IPS-15b (cell line): ENCODE results near the gene SEPTIN2.
"Not testable (repeated sequence)": the region's sequence is repeated elsewhere in the genome, so short reads cannot be mapped to it uniquely, and the experiment has no call there.

Experiments
- H3K27me3 ChIP-seq: one replicate; pipeline ENCODE4 v1.6.1; 2013; ENCODE audit warnings: low read length; ENCODE audit not compliant: control insufficient read depth, insufficient read depth
- H3K36me3 ChIP-seq: one replicate; pipeline ENCODE4 v1.6.1; 2013; ENCODE audit warnings: low read length; ENCODE audit not compliant: control insufficient read depth, insufficient read depth
- H3K4me1 ChIP-seq: one replicate; pipeline ENCODE4 v1.6.1; 2013; ENCODE audit warnings: mild to moderate bottlenecking, low read length; ENCODE audit not compliant: control insufficient read depth, insufficient read depth
- H3K4me3 ChIP-seq: one replicate; pipeline ENCODE4 v1.5.1; 2013; ENCODE audit warnings: low read depth, low read length
- H3K9ac ChIP-seq: one replicate; pipeline ENCODE4 v1.6.1; 2013; ENCODE audit warnings: low read depth, mild to moderate bottlenecking, low read length
- H3K9me3 ChIP-seq: one replicate; pipeline ENCODE4 v1.6.1; 2013; ENCODE audit warnings: mild to moderate bottlenecking, low read length; ENCODE audit not compliant: control insufficient read depth, insufficient read depth

The SEPTIN2 gene

GRCh38 chr2:241318830-241319229, 3.1 kb downstream of the SEPTIN2 start:
- H3K4me3 ChIP-seq, H3K36me3 ChIP-seq, H3K9ac ChIP-seq, H3K27me3 ChIP-seq, H3K9me3 ChIP-seq: not testable (repeated sequence)
- H3K4me1 ChIP-seq = peaks cover 27% of the 10 kb centered on the region

GRCh38 chr2:241320394-241320793, 4.7 kb downstream of the SEPTIN2 start:
- Histone ChIP-seq H3K4me1 (peaks cover 27% of the 10 kb centered on the region), H3K36me3 (peaks cover 2% of the 10 kb centered on the region), H3K27me3 (no peaks in the 10 kb centered on the region), H3K9me3 (no peaks in the 10 kb centered on the region), H3K9ac (no peak overlapping the region), H3K4me3 (peak overlapping the region; percentile 10)

GRCh38 chr2:241321033-241321432, 5.3 kb downstream of the SEPTIN2 start:
- no peak overlapping the region for H3K4me3 ChIP-seq
- H3K9ac ChIP-seq = no peak overlapping the region
- no peaks in the 10 kb centered on the region for H3K27me3 ChIP-seq
- no peaks in the 10 kb centered on the region for H3K9me3 ChIP-seq
- peaks cover 2% of the 10 kb centered on the region for H3K36me3 ChIP-seq
- peaks cover 27% of the 10 kb centered on the region for H3K4me1 ChIP-seq

GRCh38 chr2:241321886-241322285, 6.2 kb downstream of the SEPTIN2 start:
- peaks cover 5% of the 10 kb centered on the region for H3K36me3 ChIP-seq

GRCh38 chr2:241323778-241324177, 8.1 kb downstream of the SEPTIN2 start:
- Histone ChIP-seq H3K4me3 (no peak overlapping the region), H3K9ac (no peak overlapping the region), H3K27me3 (no peaks in the 10 kb centered on the region), H3K36me3 (peaks cover 5% of the 10 kb centered on the region), H3K4me1 (peaks cover 16% of the 10 kb centered on the region), H3K9me3 (no peaks in the 10 kb centered on the region)

More at GRCh38 chr2:241321886-241322285, 6.2 kb downstream of the SEPTIN2 start:
- peaks cover 27% of the 10 kb centered on the region for H3K4me1 ChIP-seq
- H3K9me3 ChIP-seq = no peaks in the 10 kb centered on the region
- H3K9ac ChIP-seq = no peak overlapping the region
- no peak overlapping the region for H3K4me3 ChIP-seq
- H3K27me3 ChIP-seq = no peaks in the 10 kb centered on the region

GRCh38 chr2:241324775-241325174, 9.1 kb downstream of the SEPTIN2 start:
- Histone ChIP-seq H3K9me3 (no peaks in the 10 kb centered on the region), H3K4me1 (peaks cover 15% of the 10 kb centered on the region), H3K4me3 (no peak overlapping the region), H3K27me3 (no peaks in the 10 kb centered on the region), H3K9ac (no peak overlapping the region), H3K36me3 (peaks cover 5% of the 10 kb centered on the region)

- peaks cover 5% of the 10 kb centered on the region for H3K36me3 ChIP-seq
- no peaks in the 10 kb centered on the region for H3K27me3 ChIP-seq
Measured at GRCh38 chr2:241325257-241325656, 9.5 kb downstream of the SEPTIN2 start.

GRCh38 chr2:241329669-241330615, 14.2 kb downstream of the SEPTIN2 start:
- Histone ChIP-seq H3K36me3 (peaks cover 5% of the 10 kb centered on the region), H3K27me3 (no peaks in the 10 kb centered on the region), H3K9ac (no peak overlapping the region), H3K4me3 (no peak overlapping the region), H3K4me1 (no peaks in the 10 kb centered on the region), H3K9me3 (no peaks in the 10 kb centered on the region)

More at GRCh38 chr2:241325257-241325656, 9.5 kb downstream of the SEPTIN2 start:
- Histone ChIP-seq H3K4me1 (peaks cover 11% of the 10 kb centered on the region), H3K4me3 (no peak overlapping the region), H3K9ac (no peak overlapping the region), H3K9me3 (no peaks in the 10 kb centered on the region)

GRCh38 chr2:241330616-241330981, 14.9 kb downstream of the SEPTIN2 start:
- no peaks in the 10 kb centered on the region for H3K9me3 ChIP-seq
- peaks cover 5% of the 10 kb centered on the region for H3K36me3 ChIP-seq
- H3K27me3 ChIP-seq = no peaks in the 10 kb centered on the region
- no peak overlapping the region for H3K9ac ChIP-seq
- no peaks in the 10 kb centered on the region for H3K4me1 ChIP-seq
- no peak overlapping the region for H3K4me3 ChIP-seq

GRCh38 chr2:241334813-241335212, 19.1 kb downstream of the SEPTIN2 start:
- H3K4me1 ChIP-seq = no peaks in the 10 kb centered on the region

GRCh38 chr2:241339839-241340630, 24.3 kb downstream of the SEPTIN2 start:
- Histone ChIP-seq H3K4me3 (no peak overlapping the region), H3K36me3 (peaks cover 48% of the 10 kb centered on the region), H3K27me3 (no peaks in the 10 kb centered on the region), H3K9me3 (no peaks in the 10 kb centered on the region), H3K9ac (no peak overlapping the region), H3K4me1 (no peaks in the 10 kb centered on the region)

More at GRCh38 chr2:241334813-241335212, 19.1 kb downstream of the SEPTIN2 start:
- Histone ChIP-seq H3K9ac (no peak overlapping the region), H3K9me3 (no peaks in the 10 kb centered on the region), H3K4me3 (no peak overlapping the region), H3K36me3 (peaks cover 17% of the 10 kb centered on the region), H3K27me3 (no peaks in the 10 kb centered on the region)
